HG02943 (cell line): Measurements from ENCODE around the gene CCNDBP1.
A peak's percentile ranks its signal among the peaks of the same experiment; 100 is the strongest.
"Not testable (repeated sequence)": the region's sequence is repeated elsewhere in the genome, so short reads cannot be mapped to it uniquely, and the experiment has no call there.

Experiments used
- ATAC-seq: cut with Tn5 transposase; IDR thresholded peaks from one replicate; pipeline ENCODE4 v1.9.1; 2021; ENCODE audit warnings: mild to moderate bottlenecking, low read depth, moderate library complexity; ENCODE audit not compliant: unreplicated experiment

The CCNDBP1 gene

GRCh38 chr15:43185157-43186002, at the start of gene CCNDBP1:
Gene CCNDBP1 (plus strand): TSS chr15:43185403. CDS start chr15:43185499, 96 bp downstream.
- ATAC-seq = peak; percentile 91

DNA sequence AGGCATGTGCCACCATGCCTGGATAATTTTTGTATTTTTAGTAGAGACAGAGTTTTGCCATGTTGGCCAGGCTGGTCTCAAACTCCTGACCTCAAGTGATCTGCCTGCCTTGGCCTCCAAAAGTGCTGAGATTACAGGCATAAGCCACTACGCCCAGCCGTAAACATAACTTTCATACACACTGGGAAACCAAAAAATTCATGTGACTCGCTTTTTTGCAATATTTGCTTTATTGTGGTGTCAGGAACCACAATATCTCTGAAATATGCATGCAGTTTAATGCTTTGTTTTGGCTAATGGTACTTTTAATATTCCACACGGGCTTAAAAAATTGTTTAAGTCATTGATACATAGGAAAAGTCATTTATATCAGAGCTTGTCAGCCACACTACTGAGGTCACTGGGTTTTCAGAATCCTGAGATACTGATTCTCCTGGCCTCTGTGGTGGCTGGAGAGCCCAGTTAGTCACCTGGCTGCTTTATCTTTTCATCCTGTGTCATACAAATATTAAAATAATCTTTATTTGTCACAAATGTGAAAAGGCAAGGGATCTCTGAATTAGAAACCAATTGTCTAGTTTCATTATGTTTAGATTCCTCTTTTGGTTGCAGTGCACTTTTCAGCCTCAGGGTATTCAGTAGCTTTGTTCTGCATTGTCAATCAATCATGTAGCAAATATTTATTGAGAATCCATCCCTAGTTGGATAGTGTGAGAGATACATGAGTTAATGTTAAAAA, 41.8 kb upstream of the CCNDBP1 start:
- ATAC-seq = no peak

- no peak for ATAC-seq
Measured at GRCh38 chr15:43144512-43144911, 40.7 kb upstream of the CCNDBP1 start.

- no peak for ATAC-seq
Measured at GRCh38 chr15:43146184-43146583, 39.0 kb upstream of the CCNDBP1 start.

DNA sequence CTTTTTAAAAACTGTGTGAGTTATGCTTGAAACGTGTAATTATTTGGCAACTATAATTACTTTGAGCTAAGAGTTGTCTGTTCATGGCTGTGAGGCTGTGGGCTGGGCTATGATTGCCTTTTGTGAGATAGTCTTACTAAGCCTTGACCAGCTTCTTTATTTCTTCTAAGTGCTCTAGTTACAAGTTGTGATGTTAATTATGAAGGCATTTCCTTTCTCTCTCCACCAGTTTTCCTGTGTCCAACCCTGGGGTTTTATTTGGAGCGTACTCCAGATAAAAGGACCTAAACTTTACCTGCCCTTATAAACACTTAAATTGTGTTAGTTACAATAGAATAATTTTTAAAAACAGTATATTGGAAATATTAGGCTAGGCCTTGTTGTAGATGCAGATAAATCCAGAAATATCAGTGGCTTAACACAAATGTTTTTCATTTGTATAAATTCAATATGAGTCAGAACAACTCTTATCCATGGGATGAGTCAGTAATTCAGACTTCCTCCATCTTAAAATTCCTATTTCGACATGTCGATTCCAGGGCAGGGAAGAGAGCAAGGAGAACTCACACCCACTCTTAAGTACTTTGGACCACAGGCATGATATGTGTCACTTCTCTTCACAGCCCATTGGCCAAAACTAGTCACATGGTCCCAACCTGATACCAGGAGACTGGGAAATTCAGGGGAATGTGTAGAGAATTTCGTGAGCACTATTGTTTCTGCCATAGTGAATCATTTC, 34.8 kb upstream of the CCNDBP1 start:
- ATAC-seq = no peak

DNA sequence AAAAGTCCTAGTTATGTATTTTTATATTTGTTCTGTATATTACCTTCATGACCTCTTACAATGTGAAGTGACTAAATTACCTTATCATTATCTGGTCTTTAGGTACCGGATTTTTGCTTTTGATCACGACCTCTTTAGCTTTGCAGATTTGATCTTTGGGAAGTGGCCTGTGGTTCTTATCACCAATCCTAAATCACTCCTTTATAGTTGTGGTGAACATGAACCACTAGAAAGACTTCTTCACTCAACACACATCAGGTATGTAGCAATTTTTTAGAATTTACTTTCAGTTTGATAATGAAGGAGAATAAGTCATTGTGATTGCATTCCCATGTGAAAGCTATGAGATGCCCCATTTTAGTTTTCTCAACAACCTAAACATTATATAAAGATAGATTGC, 33.5 kb upstream of the CCNDBP1 start:
- no peak for ATAC-seq

- ATAC-seq = no peak
Measured at GRCh38 chr15:43153269-43153668, 31.9 kb upstream of the CCNDBP1 start.

GRCh38 chr15:43165801-43166325, 19.3 kb upstream of the CCNDBP1 start:
- ATAC-seq = no peak

DNA sequence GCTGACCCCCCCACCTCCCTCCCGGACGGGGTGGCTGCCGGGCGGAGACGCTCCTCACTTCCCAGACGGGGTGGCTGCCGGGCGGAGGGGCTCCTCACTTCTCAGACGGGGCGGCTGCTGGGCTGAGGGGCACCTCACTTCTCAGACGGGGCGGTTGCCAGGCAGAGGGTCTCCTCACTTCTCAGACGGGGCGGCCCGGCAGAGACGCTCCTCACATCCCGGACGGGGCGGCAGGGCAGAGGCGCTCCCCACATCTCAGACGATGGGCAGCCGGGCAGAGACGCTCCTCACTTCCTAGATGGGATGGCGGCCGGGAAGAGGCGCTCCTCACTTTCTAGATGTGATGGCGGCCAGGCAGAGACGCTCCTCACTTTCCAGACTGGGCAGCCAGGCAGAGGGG, 17.9 kb upstream of the CCNDBP1 start:
- not testable (repeated sequence) for ATAC-seq

GRCh38 chr15:43168192-43169107, 16.8 kb upstream of the CCNDBP1 start:
- ATAC-seq = no peak

GRCh38 chr15:43169888-43170287, 15.3 kb upstream of the CCNDBP1 start:
- ATAC-seq = no peak

GRCh38 chr15:43175656-43176309, 9.4 kb upstream of the CCNDBP1 start:
- not testable (repeated sequence) for ATAC-seq

DNA sequence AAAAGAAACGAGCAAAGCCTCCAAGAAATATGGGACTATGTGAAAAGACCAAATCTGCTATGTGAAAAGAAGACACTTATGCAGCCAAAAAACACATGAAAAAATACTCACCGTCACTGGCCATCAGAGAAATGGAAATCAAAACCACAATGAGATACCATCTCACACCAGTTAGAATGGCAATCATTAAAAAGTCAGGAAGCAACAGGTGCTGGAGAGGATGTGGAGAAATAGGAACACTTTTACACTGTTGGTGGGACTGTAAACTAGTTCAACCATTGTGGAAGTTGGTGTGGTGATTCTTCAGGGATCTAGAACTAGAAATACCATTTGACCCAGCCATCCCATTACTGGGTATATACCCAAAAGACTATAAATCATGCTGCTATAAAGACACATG, 8.1 kb upstream of the CCNDBP1 start:
- ATAC-seq = not testable (repeated sequence)

- no peak for ATAC-seq
Measured at GRCh38 chr15:43183270-43183669, 1.9 kb upstream of the CCNDBP1 start.

DNA sequence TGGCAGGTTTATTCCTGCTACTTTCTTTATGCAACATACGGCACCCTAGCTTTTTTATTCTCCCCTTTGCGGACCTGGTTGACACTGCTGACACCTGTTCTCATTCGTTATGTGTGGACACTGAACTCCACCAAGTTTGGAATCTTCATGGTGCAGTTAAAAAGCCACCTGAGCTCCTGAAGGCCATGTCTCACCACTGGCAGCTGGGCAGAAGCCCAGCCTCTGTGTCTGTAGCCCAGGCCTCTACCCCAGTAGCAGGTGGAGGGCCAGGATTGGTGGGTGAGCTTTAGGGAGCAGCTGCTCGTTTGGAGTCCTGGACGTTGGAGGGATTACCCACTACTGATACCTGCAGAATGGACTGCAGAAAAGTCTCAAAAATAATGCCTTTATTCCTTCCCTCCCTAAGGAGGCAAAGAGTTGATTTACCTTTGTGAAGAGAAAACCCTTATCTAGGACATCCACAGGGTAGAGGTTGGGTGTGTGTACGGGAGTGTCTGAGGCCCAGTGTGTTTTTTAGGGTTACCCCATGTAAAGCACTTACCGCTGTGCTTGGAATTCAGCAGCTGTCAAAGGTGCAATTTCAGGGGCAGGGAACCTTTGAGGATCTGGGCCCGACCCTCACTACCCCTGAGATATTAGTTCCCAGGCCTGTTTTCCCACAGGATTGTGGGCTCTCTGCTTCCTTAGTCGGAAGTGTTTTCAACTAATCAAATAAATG, 637 bp upstream of the CCNDBP1 start:
- ATAC-seq = no peak

DNA sequence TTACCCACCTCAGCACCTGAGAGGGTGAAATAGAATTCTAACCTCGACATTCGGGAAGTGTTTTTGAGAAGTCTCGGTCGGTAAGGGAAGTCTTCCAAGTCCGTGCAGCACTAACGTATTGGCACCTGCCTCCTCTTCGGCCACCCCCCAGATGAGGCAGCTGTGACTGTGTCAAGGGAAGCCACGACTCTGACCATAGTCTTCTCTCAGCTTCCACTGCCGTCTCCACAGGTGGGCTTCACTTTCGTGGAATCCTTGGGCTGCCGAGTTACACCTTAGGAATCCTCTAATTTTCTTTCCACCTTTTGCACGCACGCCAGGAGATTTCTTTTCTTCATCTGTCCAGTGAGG, 775 bp downstream of the CCNDBP1 start:
- ATAC-seq = peak; percentile 18

DNA sequence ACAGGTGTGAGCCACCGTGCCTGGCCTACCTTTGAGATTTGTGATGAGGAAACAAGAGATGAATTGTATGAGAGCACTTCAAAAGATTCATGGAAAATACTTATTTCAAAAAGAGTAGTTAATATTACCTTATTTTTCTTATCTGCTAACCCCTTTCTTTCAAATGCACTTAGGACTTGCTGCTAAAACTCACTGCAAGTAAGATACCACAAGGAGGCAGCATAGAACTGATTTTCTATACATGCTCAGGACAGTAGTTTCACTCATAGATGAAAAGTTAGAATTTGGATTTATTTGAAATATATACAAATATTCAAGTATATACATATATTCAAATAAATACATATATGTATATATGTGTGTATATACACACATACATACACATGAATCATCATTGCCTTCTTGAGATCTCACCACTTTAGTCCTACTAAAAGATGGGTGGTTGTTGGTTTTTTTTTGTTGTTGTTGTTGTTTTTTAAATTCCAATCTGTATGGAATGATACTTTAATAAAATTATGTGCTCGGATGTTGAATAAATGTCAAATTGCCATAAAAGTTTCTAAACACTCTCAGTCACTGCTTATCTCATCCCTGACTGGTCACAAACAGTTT, 2.4 kb downstream of the CCNDBP1 start:
- no peak for ATAC-seq

- ATAC-seq = no peak
Measured at GRCh38 chr15:43189296-43189695, 4.1 kb downstream of the CCNDBP1 start.
